NCI-H1436 treated with DMSO at 0.1 percent for 48 hours (cell line): Measurements from ENCODE around the gene AFF3.
"Not testable (repeated sequence)": the region's sequence is repeated elsewhere in the genome, so short reads cannot be mapped to it uniquely, and the experiment has no call there.

Experiments used
- DNase-seq: peaks from one replicate; lab custom pipeline; 2025; lab: John Stamatoyannopoulos, UW

Gene AFF3

GRCh38 chr2:100148883-100149282, 6.5 kb upstream of the AFF3 start:
- DNase-seq, result no peak

GRCh38 chr2:100146657-100146960, 4.2 kb upstream of the AFF3 start:
- no peak for DNase-seq

GRCh38 chr2:100145893-100146656, 3.7 kb upstream of the AFF3 start:
- DNase-seq, result no peak

GRCh38 chr2:100143286-100143685, 896 bp upstream of the AFF3 start:
- DNase-seq, result no peak

GRCh38 chr2:100141906-100142305, 484 bp downstream of the AFF3 start:
- no peak for DNase-seq

- no peak for DNase-seq
These were observed 1.8 kb downstream of the AFF3 start for GRCh38 chr2:100140582-100140981.

- no peak for DNase-seq
These were observed 4.4 kb downstream of the AFF3 start for GRCh38 chr2:100137866-100138570.

GRCh38 chr2:100137318-100137717, 5.1 kb downstream of the AFF3 start:
- DNase-seq, result no peak

GRCh38 chr2:100136310-100136709, 6.1 kb downstream of the AFF3 start:
- no peak for DNase-seq

GRCh38 chr2:100135415-100135814, 7.0 kb downstream of the AFF3 start:
- no peak for DNase-seq

- no peak for DNase-seq
These were observed 11.6 kb downstream of the AFF3 start for GRCh38 chr2:100130595-100131391.

- DNase-seq, result no peak
These were observed 15.4 kb downstream of the AFF3 start for GRCh38 chr2:100126897-100127401.

GRCh38 chr2:100126201-100126600, 16.2 kb downstream of the AFF3 start:
- DNase-seq, result no peak

GRCh38 chr2:100125626-100126025, 16.8 kb downstream of the AFF3 start:
- no peak for DNase-seq

GRCh38 chr2:100124761-100125160, 17.6 kb downstream of the AFF3 start:
- no peak for DNase-seq

GRCh38 chr2:100121124-100121718, 21.2 kb downstream of the AFF3 start:
- DNase-seq, result no peak

GRCh38 chr2:100119235-100119634, 23.2 kb downstream of the AFF3 start:
- DNase-seq, result no peak

GRCh38 chr2:100113990-100114433, 28.4 kb downstream of the AFF3 start:
- DNase-seq, result no peak

GRCh38 chr2:100110614-100111000, 31.8 kb downstream of the AFF3 start:
- DNase-seq, result no peak

- DNase-seq, result no peak
These were observed 32.3 kb downstream of the AFF3 start for GRCh38 chr2:100109986-100110613.

- DNase-seq, result not testable (repeated sequence)
These were observed 33.8 kb downstream of the AFF3 start for GRCh38 chr2:100108648-100109020.
